Measurements from ENCODE around the gene P2RY12. TPM values are rescaled to one million over a fixed set of nuclear protein-coding genes. Genes with fewer than 3 reads are reported as not detected.

P2RY12 gene
- total RNA-seq, 1 experiment from 2014 or later = not detected

GRCh38 chr3:151377768-151378385 is 6.7 kb downstream of the P2RY12 start:
- no peaks in the 10 kb centered on the region for H3K9me3 Mint-ChIP-seq (ENCODE audit: unreplicated experiment)
- BruUV-seq (replicated peaks) = no TSS peak
- CTCF ChIA-PET = interaction anchor here (0.6 kb wide), 1 partner anchor 226 kb away, joined by 3 read pairs; no protein-coding TSS in a partner anchor

GRCh38 chr3:151372063-151372820 is 12.3 kb downstream of the P2RY12 start:
- no peak for DNase-seq (ENCODE audit: unreplicated experiment)
- intact Hi-C loops (cut with micrococcal nuclease) = no loop called here
- no peaks in the 10 kb centered on the region for H3K27me3 Mint-ChIP-seq (ENCODE audit: insufficient read depth, unreplicated experiment)
- no peaks in the 10 kb centered on the region for H3K4me1 Mint-ChIP-seq (ENCODE audit: insufficient read depth, unreplicated experiment)
- TF ChIP-seq CTCF (IDR thresholded peaks at IDR 0.05; ENCODE audit: unreplicated experiment) = no peak
- ChIA-PET CTCF (no interaction called here), POLR2A (interaction anchor here (0.7 kb wide), 1 partner anchor 19 kb away, joined by 3 read pairs; no protein-coding TSS in a partner anchor)
- BruUV-seq (replicated peaks) = no TSS peak
- H3K4me3 Mint-ChIP-seq (ENCODE audit: unreplicated experiment) = no peak overlapping the region
- H3K36me3 Mint-ChIP-seq (ENCODE audit: insufficient read depth, unreplicated experiment) = no peaks in the 10 kb centered on the region
- no peaks in the 10 kb centered on the region for H3K9me3 Mint-ChIP-seq (ENCODE audit: unreplicated experiment)
- H3K27ac Mint-ChIP-seq (ENCODE audit: low read depth, unreplicated experiment) = no peak overlapping the region

More at GRCh38 chr3:151377768-151378385, 6.7 kb downstream of the P2RY12 start:
- TF ChIP-seq CTCF (IDR thresholded peaks at IDR 0.05; ENCODE audit: unreplicated experiment) = no peak
- H3K27ac Mint-ChIP-seq (ENCODE audit: low read depth, unreplicated experiment) = no peak overlapping the region
- no peaks in the 10 kb centered on the region for H3K36me3 Mint-ChIP-seq (ENCODE audit: insufficient read depth, unreplicated experiment)
- intact Hi-C loops (cut with micrococcal nuclease) = no loop called here
- DNase-seq (ENCODE audit: unreplicated experiment) = no peak
- no peaks in the 10 kb centered on the region for H3K4me1 Mint-ChIP-seq (ENCODE audit: insufficient read depth, unreplicated experiment)
- POLR2A ChIA-PET = no interaction called here
- H3K4me3 Mint-ChIP-seq (ENCODE audit: unreplicated experiment) = no peak overlapping the region
- no peaks in the 10 kb centered on the region for H3K27me3 Mint-ChIP-seq (ENCODE audit: insufficient read depth, unreplicated experiment)

GRCh38 chr3:151371526-151371925 is 13.0 kb downstream of the P2RY12 start:
- ChIA-PET CTCF (interaction anchor here (0.5 kb wide), 1 partner anchor 443 kb away, joined by 4 read pairs; no protein-coding TSS in a partner anchor), POLR2A (interaction anchor here (0.7 kb wide), 1 partner anchor 18 kb away, joined by 3 read pairs; no protein-coding TSS in a partner anchor)
- TF ChIP-seq CTCF (IDR thresholded peaks at IDR 0.05; ENCODE audit: unreplicated experiment) = no peak

GRCh38 chr3:151367448-151367847 is 17.1 kb downstream of the P2RY12 start:
- Mint-ChIP-seq H3K9me3 (ENCODE audit: unreplicated experiment) (no peaks in the 10 kb centered on the region), H3K36me3 (ENCODE audit: insufficient read depth, unreplicated experiment) (no peaks in the 10 kb centered on the region), H3K4me1 (ENCODE audit: insufficient read depth, unreplicated experiment) (no peaks in the 10 kb centered on the region), H3K4me3 (ENCODE audit: unreplicated experiment) (no peak overlapping the region), H3K27me3 (ENCODE audit: insufficient read depth, unreplicated experiment) (no peaks in the 10 kb centered on the region), H3K27ac (ENCODE audit: low read depth, unreplicated experiment) (no peak overlapping the region)
- no peak for TF ChIP-seq CTCF (IDR thresholded peaks at IDR 0.05; ENCODE audit: unreplicated experiment)
- intact Hi-C loops (cut with micrococcal nuclease) = no loop called here
- CTCF ChIA-PET = interaction anchor here (1.2 kb wide), 1 partner anchor 41 kb away, joined by 3 read pairs; no protein-coding TSS in a partner anchor
- POLR2A ChIA-PET = interaction anchor here (0.6 to 0.7 kb wide), 2 partner anchors 48 to 1947 kb away, joined by 3 to 4 read pairs; no protein-coding TSS in a partner anchor
- no peak for DNase-seq (ENCODE audit: unreplicated experiment)
- BruUV-seq (replicated peaks) = no TSS peak

More at GRCh38 chr3:151371526-151371925, 13.0 kb downstream of the P2RY12 start:
- Mint-ChIP-seq H3K9me3 (ENCODE audit: unreplicated experiment) (no peaks in the 10 kb centered on the region), H3K36me3 (ENCODE audit: insufficient read depth, unreplicated experiment) (no peaks in the 10 kb centered on the region), H3K27me3 (ENCODE audit: insufficient read depth, unreplicated experiment) (no peaks in the 10 kb centered on the region), H3K4me3 (ENCODE audit: unreplicated experiment) (no peak overlapping the region), H3K27ac (ENCODE audit: low read depth, unreplicated experiment) (no peak overlapping the region), H3K4me1 (ENCODE audit: insufficient read depth, unreplicated experiment) (no peaks in the 10 kb centered on the region)
- BruUV-seq (replicated peaks) = no TSS peak
- no peak for DNase-seq (ENCODE audit: unreplicated experiment)
- intact Hi-C loops (cut with micrococcal nuclease) = no loop called here

Measured in MCF 10A (cell line).